OCI-LY3 (cell line): Measurements from ENCODE around the gene DNAH1.

Experiments used
- CTCF ChIP-seq: fragments of 200-600, 300-600 bp; sonication (generic); IDR thresholded peaks from 2 replicates; pipeline ENCODE4 v1.5.1; 2014; ENCODE audit warnings: antibody characterized with exemption, low read length, low read depth
- EZH2phosphoT487 ChIP-seq: fragments of 200-600 bp; shearing (Covaris generic); IDR thresholded peaks from 2 replicates; pipeline ENCODE4 v1.6.1; 2018; ENCODE audit warnings: antibody characterized with exemption, mixed run types, low read depth

- TF ChIP-seq CTCF (no peak), EZH2phosphoT487 (no peak)
Observed at GRCh38 chr3:52269776-52270175, 46.3 kb upstream of the DNAH1 start.
